Measurements from ENCODE around the gene GOLGA6L10. TPM values are rescaled to one million over a fixed set of nuclear protein-coding genes. Genes with fewer than 3 reads are reported as not detected.

Gene GOLGA6L10
- total and polyA plus RNA-seq, 2 of the 4 experiments (the other 2 are of a cell fraction): under 0.01 to 0.79 TPM

GRCh38 chr15:82313446-82313845 is 35.8 kb downstream of the GOLGA6L10 start:
- ATAC-seq (ENCODE audit: low read depth) (no peak), DNase-seq (no peak)
- Histone ChIP-seq H3K18ac (ENCODE audit: low read depth, low read length) (no peak overlapping the region), H4K8ac (ENCODE audit: low read depth in 2 of 2, low read length in 2 of 2) (no peak overlapping the region), H3K27ac (ENCODE audit: insufficient read depth, low read length) (no peak overlapping the region), H3K27me3 (ENCODE audit: control insufficient read depth, insufficient read depth, low read length) (peaks cover 18% of the 10 kb centered on the region), H4K20me1 (ENCODE audit: insufficient read depth, low read length) (no peaks in the 10 kb centered on the region), H3K9ac (ENCODE audit: low read depth, low read length) (no peak overlapping the region), H3K79me1 (ENCODE audit: low read depth in 1 of 2, low read length in 2 of 2) (no peaks in the 10 kb centered on the region), H2AK5ac (ENCODE audit: low read depth, low read length) (no peak overlapping the region), H3K14ac (replicated peaks; ENCODE audit: low read depth, low read length) (no peak overlapping the region), H3K56ac (ENCODE audit: extremely low read depth, insufficient read depth, low read length) (no peak overlapping the region), H3K4me1 (ENCODE audit: control insufficient read depth, insufficient read depth, low read length) (no peaks in the 10 kb centered on the region), H4K5ac (ENCODE audit: low read depth, low read length) (no peak overlapping the region), H3K9me1 (ENCODE audit: insufficient read depth, low read length) (no peaks in the 10 kb centered on the region), H3K36me3 (ENCODE audit: control insufficient read depth, insufficient read depth, low read length) (no peaks in the 10 kb centered on the region), H4K91ac (ENCODE audit: insufficient read depth, low read depth, low read length) (no peak overlapping the region), H2BK15ac (ENCODE audit: low read depth, low read length) (no peak overlapping the region), H3K4ac (ENCODE audit: low read depth, low read length) (no peak overlapping the region), H2BK120ac (ENCODE audit: low read depth, low read length) (no peak overlapping the region), H2AK9ac (replicated peaks; ENCODE audit: low read depth, low read length, poor library complexity) (no peak overlapping the region), H3K23ac (ENCODE audit: low read depth, low read length) (no peak overlapping the region), H2BK20ac (ENCODE audit: low read depth, low read length) (no peak overlapping the region), H3K4me2 (ENCODE audit: low read depth, low read length) (no peak overlapping the region), H2BK5ac (ENCODE audit: low read depth, low read length, poor library complexity, severe bottlenecking) (no peak overlapping the region), H3K9me3 (ENCODE audit: control insufficient read depth, insufficient read depth, low read length) (peaks cover 7% of the 10 kb centered on the region), H3K4me3 (ENCODE audit: insufficient read depth, low read depth, low read length) (no peak overlapping the region), H2AFZ (replicated peaks; ENCODE audit: low read length, poor library complexity) (no peak overlapping the region)
- in situ Hi-C loops (cut with MboI; ENCODE audit: low sequenced_read_pairs): no loop called here
- TF ChIP-seq MAZ (IDR thresholded peaks at IDR 0.05; ENCODE audit: borderline replicate concordance, low read depth, low read length): no peak
- TF ChIP-seq POLR2A (IDR thresholded peaks at IDR 0.05; ENCODE audit: low read depth, low read length): no peak
- TF ChIP-seq, protein P1, sequence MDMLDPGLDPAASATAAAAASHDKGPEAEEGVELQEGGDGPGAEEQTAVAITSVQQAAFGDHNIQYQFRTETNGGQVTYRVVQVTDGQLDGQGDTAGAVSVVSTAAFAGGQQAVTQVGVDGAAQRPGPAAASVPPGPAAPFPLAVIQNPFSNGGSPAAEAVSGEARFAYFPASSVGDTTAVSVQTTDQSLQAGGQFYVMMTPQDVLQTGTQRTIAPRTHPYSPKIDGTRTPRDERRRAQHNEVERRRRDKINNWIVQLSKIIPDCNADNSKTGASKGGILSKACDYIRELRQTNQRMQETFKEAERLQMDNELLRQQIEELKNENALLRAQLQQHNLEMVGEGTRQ (IDR thresholded peaks at IDR 0.05; ENCODE audit: low read depth, low read length): no peak
- TF ChIP-seq RAD21 (IDR thresholded peaks at IDR 0.05; ENCODE audit: low read length): no peak
- no peak for TF ChIP-seq CTCF (conservative IDR thresholded peaks at IDR 0.05; ENCODE audit: low read depth, low read length)
- TF ChIP-seq BHLHE40 (IDR thresholded peaks at IDR 0.05; ENCODE audit: low read depth, low read length): no peak
- no peak for TF ChIP-seq SMC3 (IDR thresholded peaks at IDR 0.05; ENCODE audit: low read depth, low read length)
- no peak for TF ChIP-seq CEBPB (IDR thresholded peaks at IDR 0.05; ENCODE audit: low read depth, low read length)
- TF ChIP-seq CHD1 (IDR thresholded peaks at IDR 0.05; ENCODE audit: low read depth, low read length): no peak
- TF ChIP-seq RFX5 (IDR thresholded peaks at IDR 0.05; ENCODE audit: low read depth, low read length): no peak
- no peak for TF ChIP-seq MAFK (IDR thresholded peaks at IDR 0.05; ENCODE audit: low read depth, low read length)
- TF ChIP-seq RCOR1 (IDR thresholded peaks at IDR 0.05; ENCODE audit: insufficient replicate concordance, low read length): no peak
- TF ChIP-seq, protein P2, sequence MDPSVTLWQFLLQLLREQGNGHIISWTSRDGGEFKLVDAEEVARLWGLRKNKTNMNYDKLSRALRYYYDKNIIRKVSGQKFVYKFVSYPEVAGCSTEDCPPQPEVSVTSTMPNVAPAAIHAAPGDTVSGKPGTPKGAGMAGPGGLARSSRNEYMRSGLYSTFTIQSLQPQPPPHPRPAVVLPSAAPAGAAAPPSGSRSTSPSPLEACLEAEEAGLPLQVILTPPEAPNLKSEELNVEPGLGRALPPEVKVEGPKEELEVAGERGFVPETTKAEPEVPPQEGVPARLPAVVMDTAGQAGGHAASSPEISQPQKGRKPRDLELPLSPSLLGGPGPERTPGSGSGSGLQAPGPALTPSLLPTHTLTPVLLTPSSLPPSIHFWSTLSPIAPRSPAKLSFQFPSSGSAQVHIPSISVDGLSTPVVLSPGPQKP (IDR thresholded peaks at IDR 0.05; ENCODE audit: borderline replicate concordance, low read depth, low read length): no peak
- TF ChIP-seq MXI1 (IDR thresholded peaks at IDR 0.05; ENCODE audit: borderline replicate concordance, low read depth, low read length): no peak
- no peak for TF ChIP-seq NFE2L2 (IDR thresholded peaks at IDR 0.05; ENCODE audit: low read depth, low read length)
- TF ChIP-seq FOS (IDR thresholded peaks at IDR 0.05; ENCODE audit: low read depth, low read length): no peak
- WGBS, 2 experiments (ENCODE audit: extremely low coverage in 2 of 2, insufficient read length in 1 of 2): no CpG with 5 or more reads among the region's 2 CpGs
- CTCF ChIA-PET: no interaction called here
- dilution Hi-C loops (cut with HindIII; ENCODE audit: low sequenced_read_pairs, unreplicated experiment): no loop called here
- intact Hi-C loops (cut with micrococcal nuclease): no loop called here
- BruUV-seq (replicated peaks): no TSS peak
- POLR2A ChIA-PET (ENCODE audit: unreplicated experiment): no interaction called here
